GM13976 (cell line): Measurements from ENCODE around the gene PVRIG.
A peak's percentile ranks its signal among the peaks of the same experiment; 100 is the strongest.

Experiments
- DNase-seq: peaks from one replicate; pipeline ENCODE4 v3.0.0; 2012; ENCODE audit warnings: low spot score
- in situ Hi-C: fragments of 300-500 bp; cut with MboI; formaldehyde crosslinking; loops from one replicate; pipeline ENCODE4 v1.12.0; 2022; ENCODE audit warnings: low sequenced_read_pairs, mixed read lengths, inconsistent platforms; ENCODE audit not compliant: unreplicated experiment
- TF ChIP-seq, protein P1 (sequence below): IDR thresholded peaks from 2 replicates; pipeline ENCODE4 v1.5.1; 2012; ENCODE audit warnings: borderline replicate concordance, mild to moderate bottlenecking; ENCODE audit not compliant: insufficient read depth; ENCODE audit errors: extremely low read depth, missing control alignments, control extremely low read depth

The PVRIG gene

DNA sequence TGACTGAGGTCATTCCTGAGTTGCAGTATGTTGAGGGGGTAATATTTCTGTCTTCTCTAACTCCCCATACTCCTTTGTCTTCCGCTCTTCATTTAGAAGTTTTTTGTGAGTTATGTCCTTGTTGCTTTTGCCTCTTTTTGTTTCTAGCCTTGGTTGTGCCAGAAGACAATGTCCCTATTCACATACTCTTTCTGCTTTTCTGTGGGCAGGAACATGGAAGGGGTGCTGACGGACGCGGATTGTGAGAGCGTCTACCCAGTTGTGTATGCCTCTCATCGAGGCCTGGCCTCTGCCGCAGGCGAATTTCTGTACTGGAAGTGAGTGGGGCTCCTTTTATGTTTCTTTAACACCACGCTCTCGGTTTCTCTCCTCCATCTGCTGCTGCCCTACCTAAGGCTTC is 21.5 kb upstream of the PVRIG start:
- no peak for DNase-seq
- TF ChIP-seq, protein P1, sequence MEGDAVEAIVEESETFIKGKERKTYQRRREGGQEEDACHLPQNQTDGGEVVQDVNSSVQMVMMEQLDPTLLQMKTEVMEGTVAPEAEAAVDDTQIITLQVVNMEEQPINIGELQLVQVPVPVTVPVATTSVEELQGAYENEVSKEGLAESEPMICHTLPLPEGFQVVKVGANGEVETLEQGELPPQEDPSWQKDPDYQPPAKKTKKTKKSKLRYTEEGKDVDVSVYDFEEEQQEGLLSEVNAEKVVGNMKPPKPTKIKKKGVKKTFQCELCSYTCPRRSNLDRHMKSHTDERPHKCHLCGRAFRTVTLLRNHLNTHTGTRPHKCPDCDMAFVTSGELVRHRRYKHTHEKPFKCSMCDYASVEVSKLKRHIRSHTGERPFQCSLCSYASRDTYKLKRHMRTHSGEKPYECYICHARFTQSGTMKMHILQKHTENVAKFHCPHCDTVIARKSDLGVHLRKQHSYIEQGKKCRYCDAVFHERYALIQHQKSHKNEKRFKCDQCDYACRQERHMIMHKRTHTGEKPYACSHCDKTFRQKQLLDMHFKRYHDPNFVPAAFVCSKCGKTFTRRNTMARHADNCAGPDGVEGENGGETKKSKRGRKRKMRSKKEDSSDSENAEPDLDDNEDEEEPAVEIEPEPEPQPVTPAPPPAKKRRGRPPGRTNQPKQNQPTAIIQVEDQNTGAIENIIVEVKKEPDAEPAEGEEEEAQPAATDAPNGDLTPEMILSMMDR: no peak
- in situ Hi-C loops: no loop called here

DNA sequence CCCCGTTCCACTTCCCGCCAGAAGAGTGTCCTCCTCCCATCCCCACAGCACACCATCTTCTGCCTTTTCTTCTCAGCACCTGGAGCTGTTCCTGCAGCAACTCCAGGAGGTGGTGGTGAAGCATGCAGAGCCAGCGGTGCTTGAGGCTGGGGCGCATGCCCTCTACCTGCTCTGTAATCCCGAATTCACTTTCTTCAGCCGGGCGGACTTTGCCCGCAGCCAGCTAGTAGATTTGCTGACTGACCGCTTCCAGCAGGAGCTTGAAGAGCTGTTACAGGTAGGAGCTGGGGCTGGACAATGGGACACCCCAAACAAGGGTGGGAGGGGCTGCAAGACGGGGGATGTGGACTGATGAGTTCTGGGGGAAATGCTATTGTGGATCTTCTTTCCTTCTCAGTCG is 19.1 kb upstream of the PVRIG start:
- in situ Hi-C loops: no loop called here
- no peak for DNase-seq
- TF ChIP-seq, protein P1: no peak

DNA sequence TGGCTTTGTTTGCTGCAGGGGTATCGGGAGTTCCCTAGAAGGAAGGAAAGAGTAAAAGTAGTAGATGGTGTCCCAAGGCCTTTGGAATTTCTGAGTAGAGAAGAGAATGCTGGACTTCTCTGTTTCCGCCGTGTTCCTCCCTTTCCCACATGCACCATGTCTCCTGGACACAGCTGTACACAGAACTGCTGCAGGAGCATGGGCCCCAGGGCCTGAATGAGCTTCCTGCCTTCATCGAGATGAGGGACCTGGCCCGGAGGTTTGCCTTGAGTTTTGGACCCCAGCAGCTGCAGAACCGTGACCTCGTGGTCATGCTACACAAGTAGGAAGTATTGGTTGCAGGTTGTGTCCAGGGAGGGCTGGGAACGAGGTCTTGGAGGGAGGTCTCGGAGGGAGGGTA is 15.3 kb upstream of the PVRIG start:
- in situ Hi-C loops: no loop called here
- DNase-seq: no peak
- TF ChIP-seq, protein P1: no peak

DNA sequence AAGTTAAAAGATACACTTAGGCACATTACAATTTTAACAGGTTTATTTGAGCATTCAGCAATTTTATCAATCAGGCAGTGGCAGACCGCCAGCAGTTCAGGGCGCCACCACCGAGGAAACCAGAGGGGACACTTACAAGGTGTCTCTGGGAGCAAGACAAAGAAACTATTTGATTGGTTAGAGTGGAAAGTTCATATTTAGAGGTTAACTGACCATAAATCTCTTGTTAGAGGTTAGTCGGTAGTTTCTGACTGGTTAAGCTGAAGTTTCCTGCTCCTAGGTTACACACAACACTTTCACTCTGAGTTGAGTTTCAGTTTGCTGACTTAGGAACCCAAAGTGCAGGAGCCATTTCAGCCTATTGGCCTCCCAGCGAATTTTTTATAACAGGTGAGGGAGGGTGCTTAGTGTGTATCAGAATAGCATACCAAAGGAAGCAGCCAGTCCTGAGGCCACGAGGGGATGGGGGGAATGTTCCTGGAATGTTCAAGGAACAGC is 10.8 kb upstream of the PVRIG start:
- in situ Hi-C loops: no loop called here
- TF ChIP-seq, protein P1: no peak
- peak; percentile 73 for DNase-seq

DNA sequence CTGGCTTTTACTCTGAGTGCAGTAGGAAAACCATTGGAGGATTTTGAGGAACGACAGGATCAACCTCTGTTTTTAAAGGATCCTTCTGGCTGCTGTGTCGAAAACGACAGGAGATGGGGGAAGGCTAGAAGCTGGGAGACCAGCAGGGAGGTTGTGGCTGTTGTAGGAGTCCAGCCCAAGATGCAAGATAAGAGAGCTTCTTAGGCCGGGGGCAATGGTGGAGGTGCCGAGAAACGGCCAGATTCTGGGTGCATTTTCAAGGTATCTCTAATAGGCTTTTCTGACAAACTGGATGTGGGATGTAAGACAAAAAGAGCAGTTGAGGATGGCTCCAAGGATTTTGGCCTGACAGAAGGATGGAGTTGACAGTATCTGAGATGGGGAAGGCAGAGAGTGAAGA is 10.3 kb upstream of the PVRIG start:
- in situ Hi-C loops: no loop called here
- DNase-seq: no peak
- TF ChIP-seq, protein P1: no peak

DNA sequence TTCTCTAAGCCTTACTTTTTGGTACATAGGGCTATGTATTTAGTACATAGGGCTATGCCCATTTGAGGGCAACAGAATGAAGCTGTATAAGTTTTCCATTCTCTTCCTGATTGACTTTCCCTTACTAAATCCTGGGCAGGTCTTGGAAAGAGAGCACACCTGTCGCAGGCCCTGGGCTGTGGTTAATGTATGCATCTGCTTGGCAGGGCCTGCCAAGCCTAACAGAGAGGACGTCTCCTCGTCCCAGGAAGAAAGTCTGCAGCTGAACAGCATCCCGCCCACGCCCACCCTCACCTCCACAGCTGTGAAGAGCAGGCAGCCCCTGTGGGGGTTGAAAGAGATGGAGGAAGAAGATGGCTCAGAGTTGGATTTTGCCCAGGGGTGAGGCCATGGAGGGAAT is 8.9 kb upstream of the PVRIG start:
- in situ Hi-C loops: no loop called here
- no peak for DNase-seq
- TF ChIP-seq, protein P1: no peak

DNA sequence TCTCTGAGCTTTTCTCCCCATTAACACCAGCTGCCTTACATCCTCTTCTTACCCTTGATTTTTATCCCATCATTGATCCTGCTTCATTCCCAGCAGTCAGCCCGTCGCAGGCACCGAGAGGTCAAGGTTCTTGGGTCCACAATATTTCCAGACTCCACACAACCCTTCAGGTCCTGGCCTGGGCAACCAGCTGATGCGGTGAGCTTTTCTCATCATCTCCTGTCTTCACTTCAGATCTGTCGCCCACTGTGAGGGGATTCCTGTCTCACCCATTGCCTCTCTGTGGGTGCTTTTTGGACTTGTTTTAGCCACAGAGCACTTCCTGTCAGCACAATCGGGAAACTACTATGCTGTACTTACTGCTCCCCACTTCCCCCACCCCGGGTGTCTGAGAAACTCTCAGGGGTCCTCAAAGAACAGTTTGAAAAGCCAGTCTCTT is 8.4 kb upstream of the PVRIG start:
- in situ Hi-C loops: no loop called here
- DNase-seq: peak; percentile 49
- TF ChIP-seq, protein P1: no peak
